Astrocyte of the hippocampus (primary cell): Measurements from ENCODE around the gene TCTN1.
"Not testable (repeated sequence)": the region's sequence is repeated elsewhere in the genome, so short reads cannot be mapped to it uniquely, and the experiment has no call there.

Experiments used
- DNase-seq: peaks from one replicate; pipeline ENCODE4 v3.0.0; 2011; ENCODE audit warnings: low read depth, low spot score

The TCTN1 gene

DNA sequence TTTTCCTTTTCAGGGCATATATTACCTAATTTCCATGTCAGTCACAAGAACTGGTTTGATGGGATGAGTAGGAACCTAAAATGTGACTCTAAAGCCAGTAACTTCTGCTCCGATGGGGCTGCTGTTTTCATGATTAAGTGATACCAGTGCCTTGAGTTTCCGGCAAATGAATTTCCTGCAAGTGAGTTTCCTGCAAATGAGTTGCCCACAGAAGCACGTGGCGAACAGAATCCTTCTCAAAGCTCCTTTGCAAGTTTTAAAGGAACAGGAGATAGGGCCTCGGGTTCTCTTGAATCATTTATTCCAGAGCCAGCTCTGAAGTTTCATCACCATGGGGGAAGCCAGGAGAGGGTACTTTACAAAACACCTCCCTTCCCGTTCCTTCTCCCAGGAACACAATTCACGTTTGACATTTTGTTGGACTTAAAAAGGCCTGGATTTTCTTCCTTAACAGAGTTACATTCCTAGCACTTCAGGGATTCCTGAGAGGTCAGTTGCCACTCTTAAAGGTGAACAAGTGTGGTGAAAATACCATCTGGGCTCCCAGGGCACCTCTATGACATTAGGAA, 28.6 kb upstream of the TCTN1 start:
- peak; percentile 29 for DNase-seq

- not testable (repeated sequence) for DNase-seq
Measured at GRCh38 chr12:110587102-110587501, 26.8 kb upstream of the TCTN1 start.

GRCh38 chr12:110590059-110590458, 23.9 kb upstream of the TCTN1 start:
- DNase-seq = no peak

- no peak for DNase-seq
Measured at GRCh38 chr12:110590806-110591326, 23.1 kb upstream of the TCTN1 start.

DNA sequence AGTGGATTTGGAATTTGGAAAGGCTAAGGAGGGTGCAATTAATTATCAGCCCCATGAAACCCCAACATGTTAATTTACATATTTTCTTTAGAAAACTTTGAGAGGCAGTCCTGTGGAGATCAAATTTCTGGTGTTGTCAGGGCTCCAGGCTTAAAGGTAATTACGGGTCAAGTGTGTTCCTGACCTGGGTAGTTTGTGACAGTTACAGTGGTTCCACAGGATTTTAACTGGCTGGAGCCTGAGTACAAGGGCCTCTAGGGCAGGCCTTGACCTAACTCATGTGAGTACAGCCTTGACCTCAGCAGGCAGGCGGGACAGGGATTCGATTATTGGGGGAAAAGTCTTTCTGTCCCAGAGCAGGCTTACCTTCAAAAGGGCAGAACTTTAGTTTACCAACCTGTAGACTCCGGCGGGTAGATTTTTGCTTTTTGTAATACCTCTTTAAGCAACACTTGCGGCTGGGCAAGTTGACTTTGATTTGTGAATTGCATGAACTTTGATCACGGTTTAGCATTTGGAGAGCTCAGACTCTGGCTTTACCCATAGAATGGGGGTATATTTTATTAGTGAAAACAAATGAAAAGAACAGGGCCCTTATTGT, 22.4 kb upstream of the TCTN1 start:
- no peak for DNase-seq

- DNase-seq = no peak
Measured at GRCh38 chr12:110592078-110592477, 21.9 kb upstream of the TCTN1 start.

- not testable (repeated sequence) for DNase-seq
Measured at GRCh38 chr12:110592919-110593318, 21.0 kb upstream of the TCTN1 start.

GRCh38 chr12:110597885-110598284, 16.0 kb upstream of the TCTN1 start:
- no peak for DNase-seq

DNA sequence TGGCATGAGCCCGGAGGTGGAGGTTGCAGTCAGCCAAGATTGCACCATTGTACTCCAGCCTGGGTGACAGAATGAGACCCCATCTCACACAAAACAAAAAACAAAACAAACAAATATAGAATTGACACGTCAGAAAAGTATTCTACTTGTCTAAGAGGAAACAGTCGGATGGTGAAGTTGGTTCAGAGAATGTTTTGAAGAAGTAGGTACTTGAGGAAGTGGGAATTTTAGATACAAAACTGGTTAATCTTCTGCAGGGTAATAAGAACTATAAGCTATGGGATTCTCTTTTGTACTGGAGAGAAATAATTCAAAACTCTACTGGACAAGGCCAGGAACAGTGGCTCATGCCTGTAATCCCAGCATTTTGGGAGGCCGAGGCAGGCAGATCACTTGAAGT, 14.6 kb upstream of the TCTN1 start:
- DNase-seq = no peak

DNA sequence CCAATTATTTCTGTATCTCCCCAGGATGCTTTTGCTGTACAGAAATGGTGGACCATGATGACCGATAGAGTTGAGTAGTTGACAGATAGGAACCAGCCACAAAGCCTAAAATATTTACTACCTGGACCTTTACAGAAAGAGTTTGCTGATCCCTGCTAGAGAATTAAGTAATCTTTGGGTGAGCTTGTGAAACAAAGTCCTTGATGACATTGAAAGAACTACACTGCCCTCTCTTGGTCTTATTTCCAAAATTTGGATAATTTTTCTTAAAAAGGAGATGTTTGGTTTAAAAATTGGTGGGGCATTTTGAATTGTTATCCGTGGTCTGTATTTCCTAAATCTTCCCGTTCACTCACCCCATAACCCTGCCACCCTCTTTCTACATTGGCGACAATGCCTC, 13.7 kb upstream of the TCTN1 start:
- DNase-seq = peak; percentile 61

DNA sequence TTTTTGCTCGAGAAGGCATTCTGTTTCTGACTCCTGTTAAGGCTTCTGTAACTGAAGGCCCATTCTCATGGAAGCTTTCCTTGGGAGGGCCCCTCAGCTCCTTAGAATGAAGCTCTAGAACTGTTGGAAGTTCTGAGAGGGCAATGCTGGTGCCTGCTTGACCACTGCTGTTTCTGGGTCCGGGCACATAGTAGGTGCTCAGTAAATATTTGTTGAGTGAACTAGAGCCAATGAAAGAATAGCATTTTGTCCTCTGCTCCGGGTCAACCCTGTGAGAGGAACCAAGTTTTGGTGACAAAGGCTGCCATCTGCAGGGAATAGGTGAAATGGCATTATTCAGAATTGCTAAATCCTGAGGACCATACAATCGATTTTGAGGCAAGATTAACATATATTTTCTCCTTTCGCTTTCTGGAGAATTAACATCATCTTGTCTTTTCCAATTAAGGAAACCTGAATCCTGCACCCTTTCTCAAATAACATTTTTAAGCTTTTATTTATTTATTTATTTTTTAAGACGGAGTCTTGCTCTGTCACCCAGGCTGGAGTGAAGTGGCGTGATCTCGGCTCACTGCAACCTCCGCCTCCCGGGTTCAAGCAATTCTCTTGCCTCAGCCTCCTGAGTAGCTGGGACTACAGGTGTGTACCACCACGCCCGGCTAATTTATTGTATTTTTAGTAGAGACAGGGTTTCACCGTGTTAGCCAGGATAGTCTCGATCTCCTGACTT, 11.7 kb upstream of the TCTN1 start:
- DNase-seq = peak; percentile 60

DNA sequence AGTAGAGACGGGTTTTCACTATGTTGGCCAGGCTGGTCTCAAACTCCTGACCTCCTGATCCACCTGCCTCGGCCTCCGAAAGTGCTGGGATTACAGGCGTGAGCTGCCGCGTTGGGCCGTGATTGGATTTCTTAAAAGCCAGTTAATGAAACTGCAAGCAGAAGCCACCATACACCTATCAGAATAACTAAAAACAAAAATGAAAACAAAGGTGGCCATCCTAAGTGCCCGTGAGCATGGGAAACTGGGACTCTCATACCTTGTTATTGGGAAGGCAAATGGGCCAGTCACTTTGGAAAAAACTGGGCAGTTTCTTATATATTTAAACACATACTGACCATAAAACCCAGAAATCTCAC, 7.7 kb upstream of the TCTN1 start:
- no peak for DNase-seq

DNA sequence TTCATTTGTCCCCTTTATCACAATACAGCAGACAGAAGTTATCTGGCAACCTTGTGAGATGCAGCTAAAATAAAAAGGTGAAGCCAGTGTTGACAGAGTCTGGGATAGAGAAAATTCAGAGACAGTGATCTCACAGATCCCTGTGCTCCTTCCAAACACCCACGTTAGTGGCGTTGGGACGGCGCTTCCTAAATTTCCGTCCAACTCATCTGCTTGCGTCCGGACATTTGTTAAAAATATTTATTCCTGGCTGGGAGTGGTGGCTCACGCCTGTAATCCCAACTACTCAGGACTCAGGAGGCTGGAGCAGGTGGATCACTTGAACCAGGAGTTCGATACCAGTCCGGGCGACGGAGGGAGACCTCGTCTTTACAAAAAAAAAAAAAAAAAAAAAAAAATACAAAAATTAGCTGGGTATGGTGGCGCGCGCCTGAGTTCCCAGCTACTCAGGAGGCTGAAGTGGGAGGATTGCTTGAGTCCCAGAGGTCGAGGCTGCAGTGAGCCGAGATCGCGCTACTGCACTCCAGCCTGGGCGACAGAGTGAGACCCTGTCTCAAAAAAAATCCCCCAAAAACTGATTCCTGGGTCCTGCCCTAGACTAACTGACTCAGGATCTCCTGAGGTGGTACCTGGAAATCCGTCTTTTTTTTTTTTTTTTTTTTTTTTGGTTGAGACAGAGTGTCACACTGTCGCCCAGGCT, 708 bp upstream of the TCTN1 start:
- no peak for DNase-seq

- no peak for DNase-seq
Measured at GRCh38 chr12:110615171-110615570, 1.2 kb downstream of the TCTN1 start.

- DNase-seq = no peak
Measured at GRCh38 chr12:110616471-110617115, 2.7 kb downstream of the TCTN1 start.

DNA sequence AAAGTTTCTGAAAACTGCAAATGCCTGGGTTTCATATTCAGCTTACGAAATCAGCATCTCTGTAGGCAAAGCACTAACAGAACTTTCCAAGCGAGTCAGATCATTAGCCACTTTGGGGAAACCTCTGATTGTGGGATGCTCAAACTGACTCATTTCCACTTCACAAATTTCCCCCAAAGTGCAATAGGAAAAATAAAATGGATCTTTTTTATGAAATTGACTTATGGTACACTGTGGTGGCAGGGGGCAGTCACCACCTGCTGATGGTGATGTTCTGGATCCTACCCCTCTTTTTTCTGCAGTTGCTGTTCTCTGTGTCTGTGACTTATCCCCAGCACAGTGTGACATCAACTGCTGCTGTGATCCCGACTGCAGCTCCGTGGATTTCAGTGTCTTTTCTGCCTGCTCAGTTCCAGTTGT, 5.6 kb downstream of the TCTN1 start:
- DNase-seq = no peak

DNA sequence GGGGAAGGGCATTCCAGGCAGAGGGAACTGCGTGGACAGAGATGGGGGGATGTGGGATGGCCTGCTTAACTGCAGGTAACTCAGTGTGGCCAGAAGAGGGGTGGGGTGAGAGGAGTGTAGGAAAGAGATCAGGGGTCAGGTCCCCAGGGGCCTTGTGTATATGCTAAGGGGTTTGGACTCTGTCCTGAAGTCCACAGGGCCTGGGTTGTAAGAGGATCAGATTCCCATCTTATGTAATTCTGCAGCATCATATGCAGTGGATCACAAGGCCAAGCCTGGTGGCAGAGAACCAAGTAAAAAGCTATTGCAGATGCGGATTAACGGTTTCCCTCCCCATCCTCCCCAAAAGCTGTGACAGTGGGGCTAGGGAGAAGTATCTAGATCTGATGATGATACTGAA, 8.7 kb downstream of the TCTN1 start:
- DNase-seq = no peak

GRCh38 chr12:110627500-110628195, 13.7 kb downstream of the TCTN1 start:
- no peak for DNase-seq

- DNase-seq = no peak
Measured at GRCh38 chr12:110635055-110635454, 21.1 kb downstream of the TCTN1 start.

GRCh38 chr12:110636516-110636915, 22.6 kb downstream of the TCTN1 start:
- no peak for DNase-seq

DNA sequence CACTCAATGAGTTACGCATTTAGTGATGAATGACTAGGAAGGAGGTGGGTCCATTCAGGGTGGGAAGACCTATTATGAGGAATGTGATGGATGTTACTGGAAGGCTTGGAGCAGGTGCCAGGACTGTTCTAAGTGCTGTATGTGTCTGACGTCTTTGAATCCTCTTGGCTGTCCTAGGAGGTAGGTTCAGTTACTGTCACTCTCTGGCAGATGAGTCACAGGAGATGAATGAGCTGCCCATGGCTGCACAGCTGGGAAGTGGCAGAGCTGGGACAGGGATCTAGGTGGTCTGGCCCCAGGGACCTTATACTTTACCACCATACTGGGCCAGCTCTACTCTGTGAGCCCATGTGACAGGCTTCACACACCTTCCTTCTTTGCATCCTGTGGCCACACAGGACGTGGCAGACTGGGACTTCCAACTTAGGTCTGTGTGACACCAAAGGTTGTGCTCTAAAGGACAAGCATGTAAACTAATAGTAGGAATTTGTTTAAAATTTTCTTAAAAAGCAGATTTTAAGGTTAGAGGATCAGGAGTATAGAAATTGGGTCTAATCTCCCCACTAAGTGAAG, 24.0 kb downstream of the TCTN1 start:
- no peak for DNase-seq
